Pancreas (tissue), 10 donors: ENCODE measurements around the gene GRIN2A. TPM values are rescaled to one million over a fixed set of nuclear protein-coding genes. Genes with fewer than 3 reads are reported as not detected.

ENCODE experiments used
- ATAC-seq, 4 donors: fragments of 200-7000 bp; cut with Tn5 transposase; one replicate each; pipeline versions ENCODE4 v1.8.0 to v1.9.1; 2020; ENCODE audit warnings: mild to moderate bottlenecking in 4 of 4, moderate library complexity in 4 of 4
- DNase-seq, 6 donors: peaks; one replicate each; pipeline ENCODE4 v3.0.0-alpha.2; 2020
- FAIRE-seq: peaks from 2 replicates; lab custom pipeline; 2012; peaks lifted over from hg19 to GRCh38; lab: Jason Lieb, UNC
- H3K27ac ChIP-seq, 4 donors: fragments of 200-600 bp; sonication (generic); 1 replicate in 3 of 4; 2 replicates in 1 of 4; pipeline versions ENCODE4 v1.5.0 to v1.8.0; 2020
- H3K27me3 ChIP-seq, 4 donors: fragments of 200-600 bp; one replicate each; pipeline ENCODE4 v1.8.0; 2021
- H3K36me3 ChIP-seq, 3 donors: fragments of 200-600 bp; sonication (generic) in 1 of 3; one replicate each; pipeline versions ENCODE4 v1.5.0 to v1.8.0; 2020 to 2021
- H3K4me1 ChIP-seq, 3 donors: fragments of 200-600 bp; one replicate each; pipeline ENCODE4 v1.8.0; 2021
- H3K4me3 ChIP-seq, 4 donors: fragments of 200-600 bp; sonication (generic) in 2 of 4; one replicate each; pipeline versions ENCODE4 v1.5.0 to v1.8.0; 2020 to 2021
- H3K9me3 ChIP-seq, 4 donors: fragments of 200-600 bp; one replicate each; pipeline ENCODE4 v1.8.0; 2021
- CTCF ChIP-seq, 4 donors: fragments of 200-600 bp; sonication (generic) in 3 of 4; IDR thresholded peaks; one replicate each; pipeline versions ENCODE4 v1.5.0 to v1.8.0; 2021; ENCODE audit warnings: antibody characterized with exemption in 4 of 4
- WGBS, 2 donors: extraction: QIAGEN DNeasy Blood & Tissue Kit; methylation state at CpG; one replicate each; pipeline ENCODE4 v1.1.7; 2013; 5-methylcytosine and 5-hydroxymethylcytosine counted together
- intact Hi-C, 3 donors: fragments of 100-400 bp; cut with DNase I; formaldehyde crosslinking; loops; one replicate each; pipeline versions ENCODE4 v1.11.1 to v1.14.2; 2022
- polyA plus RNA-seq, 2 donors: library from polyadenylated mRNA; stranded (reverse); fragments of 200-250 nt; gene quantifications; one replicate each; pipeline ENCODE4 v1.2.3, GENCODE V29; 2013
- total RNA-seq, 6 donors: library from RNA; stranded (reverse); fragmentation: NEBNext Ultra II Directional in 4 of 6; extraction: Animal tissue kit (Norgen Biotek cat#: 25700) in 4 of 6; gene quantifications; one replicate each; pipeline versions ENCODE4 v1.2.1 to v1.2.4, GENCODE V29; 2021 to 2023
- donor health status: healthy with polysubstance abuse.
- donor health status: DM: no; HTN: no; CAD: no; lungs with moderate emphysema.
- donor health status: DM: no; HTN: no; CAD: no.
- donor health status: control.
- donor health status: control.
- donor health status: Bipolar disorder and iron deficiency.
- donor health status: DM: yes; HTN: yes; CAD: no.
- donor health status: DM: no; HTN: no; CAD: no.
- donor health status: DM: no; HTN: no; CAD: no.
- donor health status: DM: yes; HTN: yes; CAD: no.

The GRIN2A gene
- total and polyA plus RNA-seq, 8 donors, result 0.09 to 2.2 (median 0.32) TPM

DNA sequence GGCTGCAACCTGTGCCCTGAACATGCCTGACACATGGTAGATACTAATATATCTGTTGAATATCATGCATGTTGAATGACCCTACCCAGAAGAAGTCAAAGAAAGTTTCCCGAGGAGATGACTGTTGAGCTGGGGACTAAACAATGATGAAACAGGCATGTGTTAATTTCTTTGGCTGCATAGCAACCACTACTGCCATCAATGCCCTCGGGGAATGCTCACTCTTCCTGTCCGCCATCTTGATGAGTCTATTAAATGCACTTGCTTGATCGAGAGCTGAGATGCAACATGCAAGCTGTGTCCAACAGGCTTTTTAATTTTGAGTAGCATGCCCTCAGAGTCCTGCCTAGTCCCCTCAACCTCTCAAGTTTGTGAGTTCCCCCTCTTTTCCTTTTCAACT, 31.3 kb downstream of the GRIN2A start:
- no peaks in the 10 kb centered on the region for H3K9me3 ChIP-seq
- H3K36me3 ChIP-seq, result no peaks in the 10 kb centered on the region
- no peak for ATAC-seq
- H3K4me1 ChIP-seq, result no peaks in the 10 kb centered on the region
- no peak for FAIRE-seq
- no peak for TF ChIP-seq CTCF (IDR thresholded peaks at IDR 0.05)
- no peak for DNase-seq
- H3K27me3 ChIP-seq, result no peaks in the 10 kb centered on the region
- no peak overlapping the region for H3K27ac ChIP-seq
- H3K4me3 ChIP-seq, result no peak overlapping the region
- WGBS, 2 donors, result 67 to 71% methylated on average over 4 of the region's 4 CpGs
- intact Hi-C loops, result no loop called here

- H3K9me3 ChIP-seq, result no peaks in the 10 kb centered on the region
- no peaks in the 10 kb centered on the region for H3K4me1 ChIP-seq
- WGBS, 2 donors, result 59 to 61% methylated on average over 4 of the region's 4 CpGs
- no peak for FAIRE-seq
- no peak for ATAC-seq
- DNase-seq, result no peak
- no peaks in the 10 kb centered on the region for H3K36me3 ChIP-seq
- TF ChIP-seq CTCF (IDR thresholded peaks at IDR 0.05), result no peak
- H3K27ac ChIP-seq, result no peak overlapping the region
- intact Hi-C loops, result no loop called here
- H3K4me3 ChIP-seq, result no peak overlapping the region
- H3K27me3 ChIP-seq, result no peaks in the 10 kb centered on the region
Observed at GRCh38 chr16:10145542-10146035, 36.6 kb downstream of the GRIN2A start.

GRCh38 chr16:10141671-10142070, 40.6 kb downstream of the GRIN2A start:
- H3K9me3 ChIP-seq, result no peaks in the 10 kb centered on the region
- no peaks in the 10 kb centered on the region for H3K4me1 ChIP-seq
- no peak overlapping the region for H3K27ac ChIP-seq
- intact Hi-C loops, result no loop called here
- H3K36me3 ChIP-seq, result no peaks in the 10 kb centered on the region
- DNase-seq, result no peak
- ATAC-seq, result no peak
- no peak for FAIRE-seq
- no peaks in the 10 kb centered on the region for H3K27me3 ChIP-seq
- no peak overlapping the region for H3K4me3 ChIP-seq
- no peak for TF ChIP-seq CTCF (IDR thresholded peaks at IDR 0.05)

- TF ChIP-seq CTCF (IDR thresholded peaks at IDR 0.05), result no peak
- H3K27ac ChIP-seq, result no peak overlapping the region
- FAIRE-seq, result no peak
- 70 to 78% methylated on average over 5 of the region's 5 CpGs for WGBS, 2 donors
- no peaks in the 10 kb centered on the region for H3K27me3 ChIP-seq
- H3K4me3 ChIP-seq, result no peak overlapping the region
- no peaks in the 10 kb centered on the region for H3K4me1 ChIP-seq
- intact Hi-C loops, result no loop called here
- no peak for ATAC-seq
- no peaks in the 10 kb centered on the region for H3K9me3 ChIP-seq
- no peaks in the 10 kb centered on the region for H3K36me3 ChIP-seq
- no peak for DNase-seq
Observed at GRCh38 chr16:10138881-10139280, 43.3 kb downstream of the GRIN2A start.

GRCh38 chr16:10137341-10137740, 44.9 kb downstream of the GRIN2A start:
- DNase-seq (no peak), FAIRE-seq (no peak), ATAC-seq (no peak)
- intact Hi-C loops, result no loop called here
- H3K27me3 ChIP-seq, result peaks cover 0 to 3% (median 0%) of the 10 kb centered on the region in 4 donors
- no peak for TF ChIP-seq CTCF (IDR thresholded peaks at IDR 0.05)
- H3K9me3 ChIP-seq, result no peaks in the 10 kb centered on the region
- no peaks in the 10 kb centered on the region for H3K36me3 ChIP-seq
- WGBS, 2 donors, result 74 to 79% methylated on average over 5 of the region's 5 CpGs
- no peaks in the 10 kb centered on the region for H3K4me1 ChIP-seq
- H3K4me3 ChIP-seq, result no peak overlapping the region
- no peak overlapping the region for H3K27ac ChIP-seq
